ENCODE results near the gene SHISA4.
"Not testable (repeated sequence)": the region's sequence is repeated elsewhere in the genome, so short reads cannot be mapped to it uniquely, and the experiment has no call there.

The SHISA4 gene

DNA sequence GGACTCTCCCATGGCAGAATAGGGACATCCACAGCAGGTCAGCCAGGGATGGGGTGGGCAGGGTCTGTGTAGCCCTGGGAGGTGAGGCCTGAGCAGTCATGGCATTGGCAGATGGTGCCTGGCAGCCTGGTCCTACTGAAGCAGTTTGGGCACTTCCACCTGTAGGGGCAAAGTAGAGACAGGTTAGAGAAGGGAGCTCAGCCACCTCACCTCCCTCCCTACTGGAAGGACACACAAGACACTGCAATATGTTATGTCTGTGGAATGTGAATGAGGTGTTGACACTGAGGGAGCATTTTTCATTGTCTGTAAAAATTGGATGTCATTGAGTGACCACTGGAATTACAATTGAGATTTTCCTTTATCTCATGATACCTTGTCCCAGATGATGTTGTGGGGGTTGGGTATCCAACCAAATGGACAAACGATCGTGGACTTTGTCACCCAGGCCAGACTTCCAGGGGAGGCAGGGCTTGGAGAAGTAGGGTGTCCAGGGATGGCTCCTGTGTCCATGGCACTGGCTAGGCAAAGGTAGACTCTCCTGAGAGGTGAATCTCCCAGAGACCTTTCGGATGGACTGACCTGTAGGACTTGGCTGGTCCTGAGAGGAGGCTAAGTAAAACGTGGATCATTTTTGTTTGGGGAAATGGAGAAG, 9.7 kb downstream of the SHISA4 start:
- DNase-seq (ENCODE audit: low read depth), result no peak

DNA sequence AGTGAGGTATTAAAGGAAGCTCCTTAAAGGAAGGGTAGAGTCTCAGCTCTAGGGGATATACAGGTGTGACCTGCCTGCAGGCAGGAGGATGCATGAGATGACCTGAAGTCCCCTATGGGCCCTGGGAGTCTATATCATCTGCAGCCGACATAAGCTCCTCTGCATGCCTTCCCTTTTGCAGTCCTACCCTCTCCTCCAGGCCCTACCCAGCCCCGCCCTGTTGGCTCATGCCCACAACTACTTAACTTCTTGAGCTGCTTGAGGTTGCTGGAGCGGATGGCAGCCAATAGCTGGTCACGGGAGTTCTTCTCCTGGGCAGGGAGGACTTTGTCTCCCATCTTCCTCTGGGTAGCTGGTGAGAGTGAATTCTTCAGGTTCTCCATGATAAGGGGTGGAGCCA, 10.3 kb downstream of the SHISA4 start:
- DNase-seq (ENCODE audit: low read depth), result no peak

GRCh38 chr1:201899683-201900429, 11.2 kb downstream of the SHISA4 start:
- no peak for DNase-seq (ENCODE audit: low read depth)

GRCh38 chr1:201900476-201900875, 11.8 kb downstream of the SHISA4 start:
- DNase-seq (ENCODE audit: low read depth), result no peak

DNA sequence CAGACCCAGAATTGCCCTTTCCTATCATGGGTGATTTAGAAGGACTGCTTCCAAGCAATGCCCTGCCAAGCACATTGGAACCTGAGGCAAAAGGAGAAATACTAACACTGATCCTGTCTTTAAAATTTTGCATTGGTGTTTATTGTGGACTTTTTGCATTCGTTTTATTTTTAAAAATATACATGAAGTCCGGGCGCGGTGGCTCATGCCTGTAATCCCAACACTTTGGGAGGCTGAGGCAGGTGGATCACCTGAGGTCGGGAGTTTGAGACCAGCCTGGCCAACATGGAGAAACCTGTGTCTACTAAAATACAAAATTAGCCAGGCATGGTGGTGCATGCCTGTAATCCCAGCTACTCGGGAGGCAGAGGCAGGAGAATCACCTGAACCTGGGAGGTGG, 12.3 kb downstream of the SHISA4 start:
- not testable (repeated sequence) for DNase-seq (ENCODE audit: low read depth)

- no peak for DNase-seq (ENCODE audit: low read depth)
These were observed 13.5 kb downstream of the SHISA4 start for GRCh38 chr1:201902198-201902597.

DNA sequence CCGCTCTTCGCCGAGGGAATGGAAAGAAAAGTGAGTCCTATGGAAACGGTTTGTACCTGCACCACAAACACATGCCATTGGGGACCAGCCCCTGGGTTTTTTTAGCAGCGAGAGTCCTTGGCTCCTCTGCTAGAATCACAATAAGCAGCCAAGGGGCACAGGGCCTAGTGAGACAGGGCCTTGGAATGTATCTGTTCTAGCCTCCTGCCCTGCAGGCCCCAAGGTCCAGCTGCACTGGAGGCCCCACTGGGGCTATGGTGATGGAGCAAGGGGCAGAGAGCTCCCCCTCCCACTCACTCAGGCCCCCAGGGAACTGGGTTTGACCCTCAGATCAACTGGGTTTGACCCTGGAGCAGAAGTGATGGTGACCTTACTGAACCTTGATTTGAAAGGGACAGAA, 14.4 kb downstream of the SHISA4 start:
- peak; percentile 70 for DNase-seq (ENCODE audit: low read depth)

GRCh38 chr1:201904579-201904978, 15.9 kb downstream of the SHISA4 start:
- peak; percentile 82 for DNase-seq (ENCODE audit: low read depth)

- no peak for DNase-seq (ENCODE audit: low read depth)
These were observed 16.7 kb downstream of the SHISA4 start for GRCh38 chr1:201905234-201905890.

- no peak for DNase-seq (ENCODE audit: low read depth)
These were observed 17.6 kb downstream of the SHISA4 start for GRCh38 chr1:201906336-201906735.

GRCh38 chr1:201907621-201908020, 18.9 kb downstream of the SHISA4 start:
- no peak for DNase-seq (ENCODE audit: low read depth)

DNA sequence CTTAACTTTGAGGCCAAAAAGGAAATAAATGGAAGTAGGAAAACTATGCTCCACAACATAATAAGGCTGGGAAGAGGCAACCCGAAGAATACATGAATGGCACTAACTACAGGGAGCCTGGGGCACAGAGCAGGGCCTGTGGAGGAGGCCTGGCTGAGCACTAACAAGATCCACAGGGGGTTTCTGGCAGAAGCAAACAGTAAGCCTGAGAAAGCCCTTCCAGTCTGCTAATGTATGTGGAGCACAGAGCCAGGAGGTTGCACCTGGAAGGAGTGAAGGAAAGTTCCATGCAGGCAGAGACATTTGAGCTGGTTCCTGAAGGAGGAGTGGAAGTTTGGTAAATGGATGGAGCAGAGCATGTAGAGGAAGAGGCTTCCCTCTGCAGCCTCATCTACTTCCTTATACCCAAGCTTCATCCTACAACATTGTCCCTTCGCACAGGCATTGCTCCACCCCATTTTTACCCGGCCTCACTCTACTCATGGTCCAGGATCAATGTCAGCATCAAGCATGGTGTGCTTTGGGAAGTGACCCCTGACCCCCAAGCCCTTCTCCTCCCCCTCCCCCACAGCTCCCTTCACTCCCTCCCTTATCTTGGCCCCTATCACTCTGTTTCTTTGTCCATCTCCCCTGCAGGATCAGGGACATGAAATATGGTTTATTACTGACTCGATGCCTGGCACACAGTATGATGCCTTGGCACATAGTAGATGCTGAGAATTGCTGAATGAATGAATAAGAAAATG, 23.3 kb downstream of the SHISA4 start:
- no peak for DNase-seq (ENCODE audit: low read depth)

DNA sequence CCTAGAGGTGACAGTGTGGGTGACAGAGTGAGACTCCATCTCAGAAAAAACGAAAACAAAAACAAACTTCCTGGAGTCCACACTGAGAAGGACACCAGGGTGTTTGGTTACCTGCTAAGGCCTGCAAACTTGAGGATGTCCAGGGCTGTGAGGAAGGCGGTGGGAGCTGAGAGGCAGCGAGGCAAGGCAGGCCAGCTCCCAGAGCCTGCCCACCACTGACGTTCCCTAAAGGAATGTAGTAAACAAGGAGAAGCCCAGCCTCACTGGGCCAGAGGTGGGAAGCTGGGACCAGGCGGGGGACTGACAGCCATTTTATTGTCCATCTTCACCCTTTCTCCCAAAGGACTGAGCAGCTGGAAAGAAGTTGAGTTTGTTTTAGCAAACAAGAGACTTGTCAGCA, 24.1 kb downstream of the SHISA4 start:
- peak; percentile 33 for DNase-seq (ENCODE audit: low read depth)

GRCh38 chr1:201914456-201915235, 25.9 kb downstream of the SHISA4 start:
- DNase-seq (ENCODE audit: low read depth), result no peak

- DNase-seq (ENCODE audit: low read depth), result peak; percentile 86
These were observed 28.1 kb downstream of the SHISA4 start for GRCh38 chr1:201916649-201917249.

DNA sequence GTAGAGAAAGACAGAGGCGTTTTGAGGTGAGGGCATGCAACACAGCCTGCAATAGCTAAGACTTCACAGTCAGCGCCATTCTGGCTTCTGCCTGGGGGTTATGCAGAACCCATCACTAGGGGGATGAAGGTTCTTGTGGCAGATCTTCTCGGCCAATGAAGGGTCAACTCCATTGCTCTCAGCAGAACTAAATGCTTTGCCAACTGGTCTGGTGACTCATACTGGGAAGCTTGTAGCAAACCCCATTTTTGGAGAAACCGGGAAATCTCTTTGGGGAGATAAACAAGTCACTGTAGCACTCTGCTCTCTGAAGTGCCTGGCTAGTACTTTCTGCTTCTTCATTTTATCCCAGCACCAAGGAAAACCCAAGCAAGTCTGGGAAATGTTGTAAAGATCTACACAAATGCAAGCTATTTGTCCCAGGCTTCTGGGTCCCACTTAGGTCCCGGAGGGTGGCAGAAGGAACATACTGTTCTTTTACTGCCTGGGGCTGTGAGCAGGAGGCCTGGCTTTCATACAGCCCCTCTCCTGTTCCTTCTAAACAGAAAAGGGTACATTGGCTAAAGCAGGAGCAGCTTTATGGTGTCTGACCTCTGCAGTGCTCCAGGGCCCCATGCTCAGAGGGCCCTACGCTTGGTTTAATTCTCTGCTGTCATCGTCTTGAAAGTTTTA, 28.8 kb downstream of the SHISA4 start:
- peak; percentile 79 for DNase-seq (ENCODE audit: low read depth)

DNA sequence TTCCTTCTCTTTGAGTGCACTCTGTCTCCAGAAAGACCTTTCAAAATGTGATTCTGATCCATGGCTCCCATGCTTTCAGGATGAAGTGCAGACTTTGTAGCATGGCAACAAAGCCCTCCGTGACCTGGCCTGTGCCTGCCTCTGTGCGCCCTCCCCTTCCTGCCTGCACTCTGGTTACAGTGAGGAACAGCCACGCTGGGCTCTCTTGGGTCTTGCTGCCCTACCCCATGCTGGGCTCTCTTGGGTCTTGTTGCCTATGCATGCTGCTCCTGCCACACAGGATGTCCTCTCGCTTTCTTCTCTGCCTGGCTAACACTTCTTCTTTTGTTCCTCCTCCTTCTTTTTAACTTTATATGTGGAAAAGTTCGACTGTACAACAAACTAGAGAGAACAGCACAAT, 29.6 kb downstream of the SHISA4 start:
- no peak for DNase-seq (ENCODE audit: low read depth)

DNA sequence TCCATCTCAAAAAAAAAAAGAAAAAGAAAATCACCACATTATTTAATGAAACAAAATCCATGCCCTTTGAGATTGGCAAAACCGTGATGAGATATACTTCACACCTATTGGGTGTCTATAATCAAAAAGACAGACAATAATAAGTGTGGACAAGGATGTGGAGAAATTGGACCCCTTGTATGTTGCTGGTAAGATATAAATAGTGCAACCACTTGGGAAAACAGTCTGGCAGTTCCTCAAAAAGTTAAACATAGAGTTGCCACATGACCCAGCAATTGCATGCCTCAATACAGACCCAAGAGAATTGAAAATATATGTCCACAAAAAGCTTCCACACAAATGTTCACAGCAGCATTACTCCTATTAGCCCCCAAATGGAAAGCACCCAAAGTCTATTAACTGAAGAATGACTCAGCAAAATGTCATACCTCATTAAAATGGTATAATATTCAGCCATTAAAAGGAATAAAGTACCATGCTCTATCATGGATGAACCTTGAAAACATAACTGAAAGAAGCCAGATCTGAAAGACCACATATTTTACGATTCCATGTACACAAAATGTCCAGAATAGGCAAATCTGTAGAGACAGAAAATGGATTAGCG, 33.4 kb downstream of the SHISA4 start:
- DNase-seq (ENCODE audit: low read depth), result no peak

- no peak for DNase-seq (ENCODE audit: low read depth)
These were observed 36.5 kb downstream of the SHISA4 start for GRCh38 chr1:201925301-201925567.

DNA sequence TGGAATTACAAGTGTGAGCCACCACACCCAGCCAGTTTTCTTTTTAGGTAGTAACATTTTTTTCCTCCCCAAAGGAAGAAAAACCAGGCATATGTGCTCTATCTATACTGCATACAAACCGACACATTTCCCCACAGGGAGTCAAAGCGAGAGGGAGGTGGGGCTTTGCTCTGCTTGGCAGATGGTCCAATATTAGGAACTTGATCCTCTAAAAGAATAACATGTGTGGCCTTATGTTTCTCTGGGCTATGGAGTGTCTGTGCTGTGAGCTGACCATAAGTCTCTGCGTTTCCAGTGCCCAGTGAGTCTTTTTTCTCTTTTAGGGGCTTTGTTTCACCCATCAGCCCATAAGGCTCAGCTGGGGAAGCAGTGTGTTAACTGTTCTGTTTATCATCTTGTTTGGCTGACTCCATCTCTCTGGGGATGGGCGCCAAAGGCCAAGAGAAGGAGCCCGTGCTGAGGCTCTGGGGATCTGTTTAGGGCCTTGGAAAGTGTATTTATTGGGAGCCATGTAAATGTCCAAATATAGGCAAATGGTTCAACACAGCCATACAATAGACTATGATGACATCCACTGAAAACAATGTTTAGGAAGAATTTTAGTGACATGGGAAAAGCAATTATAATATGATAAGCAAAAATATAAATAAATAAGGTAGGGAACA, 37.4 kb downstream of the SHISA4 start:
- peak; percentile 54 for DNase-seq (ENCODE audit: low read depth)
